Measurements from ENCODE around the gene ARHGEF26.

DNA sequence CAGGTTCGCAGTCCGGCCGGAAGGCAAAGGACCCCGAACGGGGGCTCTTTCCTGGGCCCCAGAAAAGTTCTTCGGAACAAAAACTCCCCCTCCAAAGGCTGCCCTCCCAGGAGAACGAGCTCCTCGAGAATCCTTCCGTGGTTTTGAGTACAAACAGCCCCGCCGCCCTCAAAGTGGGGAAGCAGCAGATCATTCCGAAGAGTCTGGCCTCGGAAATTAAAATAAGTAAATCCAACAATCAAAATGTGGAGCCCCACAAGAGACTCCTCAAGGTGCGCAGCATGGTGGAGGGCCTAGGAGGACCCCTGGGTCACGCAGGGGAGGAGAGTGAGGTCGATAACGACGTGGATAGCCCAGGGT lies 1.3 kb downstream of the ARHGEF26 start:
- TF ChIP-seq, protein P1, sequence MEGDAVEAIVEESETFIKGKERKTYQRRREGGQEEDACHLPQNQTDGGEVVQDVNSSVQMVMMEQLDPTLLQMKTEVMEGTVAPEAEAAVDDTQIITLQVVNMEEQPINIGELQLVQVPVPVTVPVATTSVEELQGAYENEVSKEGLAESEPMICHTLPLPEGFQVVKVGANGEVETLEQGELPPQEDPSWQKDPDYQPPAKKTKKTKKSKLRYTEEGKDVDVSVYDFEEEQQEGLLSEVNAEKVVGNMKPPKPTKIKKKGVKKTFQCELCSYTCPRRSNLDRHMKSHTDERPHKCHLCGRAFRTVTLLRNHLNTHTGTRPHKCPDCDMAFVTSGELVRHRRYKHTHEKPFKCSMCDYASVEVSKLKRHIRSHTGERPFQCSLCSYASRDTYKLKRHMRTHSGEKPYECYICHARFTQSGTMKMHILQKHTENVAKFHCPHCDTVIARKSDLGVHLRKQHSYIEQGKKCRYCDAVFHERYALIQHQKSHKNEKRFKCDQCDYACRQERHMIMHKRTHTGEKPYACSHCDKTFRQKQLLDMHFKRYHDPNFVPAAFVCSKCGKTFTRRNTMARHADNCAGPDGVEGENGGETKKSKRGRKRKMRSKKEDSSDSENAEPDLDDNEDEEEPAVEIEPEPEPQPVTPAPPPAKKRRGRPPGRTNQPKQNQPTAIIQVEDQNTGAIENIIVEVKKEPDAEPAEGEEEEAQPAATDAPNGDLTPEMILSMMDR (IDR thresholded peaks at IDR 0.05; ENCODE audit: insufficient read depth, low read length) = no peak
- TF ChIP-seq GABPA (IDR thresholded peaks at IDR 0.05; ENCODE audit: low read depth) (no peak), POLR2AphosphoS5 (IDR thresholded peaks at IDR 0.05; ENCODE audit: low read depth) (no peak), SPI1 (IDR thresholded peaks at IDR 0.05; ENCODE audit: borderline replicate concordance, low read depth) (no peak)
- TF ChIP-seq, protein P2, sequence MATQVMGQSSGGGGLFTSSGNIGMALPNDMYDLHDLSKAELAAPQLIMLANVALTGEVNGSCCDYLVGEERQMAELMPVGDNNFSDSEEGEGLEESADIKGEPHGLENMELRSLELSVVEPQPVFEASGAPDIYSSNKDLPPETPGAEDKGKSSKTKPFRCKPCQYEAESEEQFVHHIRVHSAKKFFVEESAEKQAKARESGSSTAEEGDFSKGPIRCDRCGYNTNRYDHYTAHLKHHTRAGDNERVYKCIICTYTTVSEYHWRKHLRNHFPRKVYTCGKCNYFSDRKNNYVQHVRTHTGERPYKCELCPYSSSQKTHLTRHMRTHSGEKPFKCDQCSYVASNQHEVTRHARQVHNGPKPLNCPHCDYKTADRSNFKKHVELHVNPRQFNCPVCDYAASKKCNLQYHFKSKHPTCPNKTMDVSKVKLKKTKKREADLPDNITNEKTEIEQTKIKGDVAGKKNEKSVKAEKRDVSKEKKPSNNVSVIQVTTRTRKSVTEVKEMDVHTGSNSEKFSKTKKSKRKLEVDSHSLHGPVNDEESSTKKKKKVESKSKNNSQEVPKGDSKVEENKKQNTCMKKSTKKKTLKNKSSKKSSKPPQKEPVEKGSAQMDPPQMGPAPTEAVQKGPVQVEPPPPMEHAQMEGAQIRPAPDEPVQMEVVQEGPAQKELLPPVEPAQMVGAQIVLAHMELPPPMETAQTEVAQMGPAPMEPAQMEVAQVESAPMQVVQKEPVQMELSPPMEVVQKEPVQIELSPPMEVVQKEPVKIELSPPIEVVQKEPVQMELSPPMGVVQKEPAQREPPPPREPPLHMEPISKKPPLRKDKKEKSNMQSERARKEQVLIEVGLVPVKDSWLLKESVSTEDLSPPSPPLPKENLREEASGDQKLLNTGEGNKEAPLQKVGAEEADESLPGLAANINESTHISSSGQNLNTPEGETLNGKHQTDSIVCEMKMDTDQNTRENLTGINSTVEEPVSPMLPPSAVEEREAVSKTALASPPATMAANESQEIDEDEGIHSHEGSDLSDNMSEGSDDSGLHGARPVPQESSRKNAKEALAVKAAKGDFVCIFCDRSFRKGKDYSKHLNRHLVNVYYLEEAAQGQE (IDR thresholded peaks at IDR 0.05; ENCODE audit: insufficient replicate concordance, low read depth) = no peak

All from HL-60 (cell line).